ENCODE measurements around the gene LOC128125822.
"Not testable (repeated sequence)": the region's sequence is repeated elsewhere in the genome, so short reads cannot be mapped to it uniquely, and the experiment has no call there.

Gene LOC128125822

DNA sequence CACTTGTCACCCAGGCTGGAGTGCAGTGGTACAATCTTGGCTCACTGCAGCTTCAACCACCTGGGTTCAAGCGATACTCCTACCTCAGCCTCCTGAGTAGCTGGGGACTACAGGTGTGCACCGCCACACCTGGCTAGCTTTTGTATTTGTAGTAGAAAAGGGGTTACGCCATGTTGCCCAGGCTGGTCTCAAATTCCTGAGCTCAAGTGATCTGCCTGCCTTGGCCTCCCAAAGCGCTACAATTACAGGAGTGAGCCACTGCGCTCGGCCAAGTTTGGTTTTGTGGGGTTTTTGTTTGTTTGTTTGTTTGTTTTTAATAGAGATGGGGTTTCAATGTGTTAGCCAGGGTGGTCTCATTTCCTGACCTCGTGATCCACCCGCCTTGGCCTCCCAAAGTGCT, 12.3 kb downstream of the LOC128125822 start:
- DNase-seq: no peak

DNA sequence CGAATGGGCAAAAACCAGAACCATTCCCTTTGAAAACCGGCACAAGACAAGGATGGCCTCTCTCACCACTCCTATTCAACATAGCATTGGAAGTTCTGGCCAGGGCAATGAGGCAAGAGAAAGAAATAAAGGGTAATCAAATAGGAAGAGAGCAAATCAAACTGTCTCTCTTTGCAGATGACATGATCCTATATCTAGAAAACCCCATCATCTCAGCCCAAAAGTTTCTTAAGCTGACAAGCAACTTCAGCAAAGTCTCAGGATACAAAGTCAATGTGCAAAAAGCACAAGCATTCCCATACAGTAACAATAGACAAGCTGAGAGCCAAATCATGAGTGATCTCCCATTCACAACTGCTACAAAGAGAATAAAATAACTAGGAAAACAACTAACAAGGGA, 13.4 kb downstream of the LOC128125822 start:
- DNase-seq: not testable (repeated sequence)

DNA sequence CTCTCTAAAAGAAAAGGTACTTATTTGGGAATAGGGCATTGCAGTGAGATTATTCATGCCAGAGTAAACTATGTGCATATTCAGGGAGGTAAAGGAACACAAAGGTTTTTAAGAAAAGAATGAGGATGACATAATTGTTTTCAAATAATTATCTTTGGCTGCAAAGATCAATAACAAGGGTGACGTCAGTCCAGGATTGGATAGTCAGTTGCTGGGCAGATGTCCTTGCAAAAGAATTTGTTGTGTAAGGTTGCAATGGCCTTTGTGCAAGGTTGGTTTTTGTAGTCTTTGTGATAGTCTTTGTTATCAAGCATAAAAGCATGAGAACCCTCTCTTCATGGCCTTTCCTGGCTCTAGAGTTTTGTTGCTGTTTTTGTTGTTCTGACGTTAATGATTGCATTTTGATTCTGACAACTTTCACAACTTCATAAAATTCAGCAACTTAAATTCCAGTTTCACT, 17.7 kb downstream of the LOC128125822 start:
- no peak for DNase-seq

- DNase-seq: no peak
Observed at GRCh38 chr6:63592886-63593285, 20.6 kb downstream of the LOC128125822 start.

- no peak for DNase-seq
Observed at GRCh38 chr6:63597141-63598048, 25.1 kb downstream of the LOC128125822 start.

- peak; percentile 35 to 54 for DNase-seq
Observed at GRCh38 chr6:63598049-63599036, 26.1 kb downstream of the LOC128125822 start.

DNA sequence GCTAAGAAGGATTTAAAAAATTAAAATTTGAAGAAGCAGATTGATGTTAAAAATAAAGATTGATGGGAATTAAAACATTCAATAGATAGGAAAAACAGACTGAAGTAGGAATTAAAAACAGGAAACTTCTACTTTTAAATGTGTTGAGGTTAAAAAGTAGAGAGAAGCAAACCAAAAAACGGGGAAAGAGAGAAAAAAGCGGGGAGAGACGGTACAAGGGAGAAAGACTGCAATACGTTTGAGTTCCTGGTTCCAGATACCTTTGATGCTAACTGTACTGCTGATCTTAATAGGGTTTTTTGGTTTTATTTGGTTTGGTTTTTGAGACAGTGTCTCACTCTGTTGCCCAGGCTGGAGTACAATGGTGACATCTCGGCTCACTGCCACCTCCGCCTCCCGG, 27.0 kb downstream of the LOC128125822 start:
- DNase-seq: no peak

DNA sequence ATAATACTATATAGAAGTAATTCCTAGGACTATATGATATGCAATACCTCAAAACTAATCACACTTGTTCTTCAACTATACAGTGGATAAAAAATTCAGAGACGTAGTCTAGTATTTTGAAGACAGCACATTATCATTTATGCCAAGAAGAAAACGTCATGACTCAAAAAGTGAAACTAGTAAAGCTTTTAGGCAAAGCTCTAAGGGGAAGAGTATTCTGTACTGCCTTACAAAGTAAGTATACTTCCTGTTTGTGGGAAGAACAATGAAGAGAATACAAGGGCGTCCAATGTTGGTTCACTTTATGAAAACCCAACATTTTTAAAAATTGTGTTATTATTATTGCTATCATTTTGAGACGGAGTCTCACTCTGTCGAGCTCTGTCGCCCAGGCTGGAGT, 27.9 kb downstream of the LOC128125822 start:
- no peak for DNase-seq

- DNase-seq: no peak
Observed at GRCh38 chr6:63609231-63609630, 37.0 kb downstream of the LOC128125822 start.

- no peak for DNase-seq
Observed at GRCh38 chr6:63610944-63611343, 38.7 kb downstream of the LOC128125822 start.

DNA sequence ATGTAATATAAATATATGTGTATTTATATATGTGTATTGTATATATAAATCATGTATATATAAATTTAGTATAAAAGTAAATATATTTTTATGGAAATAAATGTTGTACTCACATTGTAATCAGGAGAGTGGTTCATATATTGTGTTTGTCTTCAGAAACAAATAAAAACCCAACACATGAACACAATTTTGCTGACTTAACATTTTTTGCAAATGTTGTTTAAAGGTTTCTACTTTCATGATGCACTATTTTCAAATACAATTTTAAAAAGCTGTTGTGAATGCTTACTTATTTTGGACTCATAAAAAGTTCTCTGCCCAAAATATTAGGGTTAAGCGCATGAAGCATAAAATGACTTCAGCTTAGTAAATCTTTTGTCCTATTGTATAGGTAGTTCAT, 39.3 kb downstream of the LOC128125822 start:
- DNase-seq: no peak

DNA sequence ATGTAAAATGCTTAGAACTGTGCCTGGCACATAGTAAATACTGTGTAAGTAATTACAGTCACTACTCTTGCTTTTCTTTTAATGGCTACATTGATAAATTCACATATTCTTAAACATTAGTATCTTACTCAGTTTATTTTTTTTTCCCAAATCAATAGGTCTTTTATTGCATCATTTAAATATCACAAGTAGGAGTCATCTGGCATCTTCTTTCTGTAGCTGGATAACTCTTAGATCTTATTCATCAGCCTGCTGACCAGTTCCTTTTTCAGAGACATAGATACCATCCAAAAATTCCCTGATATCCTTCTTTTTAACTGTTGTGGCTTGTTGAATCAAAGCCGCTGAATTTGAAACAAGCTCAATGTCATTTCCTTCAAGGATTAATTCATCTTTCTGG, 43.3 kb downstream of the LOC128125822 start:
- no peak for DNase-seq
